Measurements from ENCODE around the gene FERMT2.

The FERMT2 gene

GRCh38 chr14:52863334-52863700 is 87.5 kb downstream of the FERMT2 start:
- in situ Hi-C loops (cut with MboI; ENCODE audit: low sequenced_read_pairs, unreplicated experiment): no loop called here
- no peak for DNase-seq (ENCODE audit: low spot score)
- no peak for TF ChIP-seq CTCF (IDR thresholded peaks at IDR 0.05; ENCODE audit: borderline replicate concordance, control extremely low read depth, extremely low read depth, insufficient read depth, missing control alignments)

- in situ Hi-C loops (cut with MboI; ENCODE audit: low sequenced_read_pairs, unreplicated experiment): no loop called here
- DNase-seq (ENCODE audit: low spot score): no peak
- no peak for TF ChIP-seq CTCF (IDR thresholded peaks at IDR 0.05; ENCODE audit: borderline replicate concordance, control extremely low read depth, extremely low read depth, insufficient read depth, missing control alignments)
These were observed 88.1 kb downstream of the FERMT2 start for GRCh38 chr14:52862632-52863333.

GRCh38 chr14:52861403-52861802 is 89.4 kb downstream of the FERMT2 start:
- DNase-seq (ENCODE audit: low spot score): no peak
- no peak for TF ChIP-seq CTCF (IDR thresholded peaks at IDR 0.05; ENCODE audit: borderline replicate concordance, control extremely low read depth, extremely low read depth, insufficient read depth, missing control alignments)
- in situ Hi-C loops (cut with MboI; ENCODE audit: low sequenced_read_pairs, unreplicated experiment): no loop called here

- TF ChIP-seq CTCF (IDR thresholded peaks at IDR 0.05; ENCODE audit: borderline replicate concordance, control extremely low read depth, extremely low read depth, insufficient read depth, missing control alignments): no peak
- in situ Hi-C loops (cut with MboI; ENCODE audit: low sequenced_read_pairs, unreplicated experiment): no loop called here
- DNase-seq (ENCODE audit: low spot score): no peak
These were observed 89.9 kb downstream of the FERMT2 start for GRCh38 chr14:52860910-52861309.

GRCh38 chr14:52860209-52860608 is 90.6 kb downstream of the FERMT2 start:
- TF ChIP-seq CTCF (IDR thresholded peaks at IDR 0.05; ENCODE audit: borderline replicate concordance, control extremely low read depth, extremely low read depth, insufficient read depth, missing control alignments): no peak
- DNase-seq (ENCODE audit: low spot score): no peak
- in situ Hi-C loops (cut with MboI; ENCODE audit: low sequenced_read_pairs, unreplicated experiment): no loop called here

GRCh38 chr14:52856139-52856538 is 94.7 kb downstream of the FERMT2 start:
- TF ChIP-seq CTCF (IDR thresholded peaks at IDR 0.05; ENCODE audit: borderline replicate concordance, control extremely low read depth, extremely low read depth, insufficient read depth, missing control alignments): no peak
- no peak for DNase-seq (ENCODE audit: low spot score)
- in situ Hi-C loops (cut with MboI; ENCODE audit: low sequenced_read_pairs, unreplicated experiment): no loop called here

All from GM13976 (cell line).